SK-N-SH treated with all-trans-retinoic acid at 6 μM for 48 hours (cell line): ENCODE results near the gene UCP2.

ENCODE experiments used
- ATAC-seq: fragments of 200-7000 bp; cut with Tn5 transposase; 3 replicates; pipeline ENCODE4 v1.9.1; 2020; ENCODE audit warnings: mild to moderate bottlenecking, moderate library complexity
- BACH2 ChIP-seq: fragments of 250-450 bp; sonication (Bioruptor Pico); IDR thresholded peaks from 2 replicates; pipeline ENCODE4 v1.9.0; 2021; ENCODE audit warnings: mild to moderate bottlenecking, borderline replicate concordance
- CSRNP3 ChIP-seq: fragments of 250-450 bp; sonication (Bioruptor Pico); IDR thresholded peaks from 2 replicates; pipeline ENCODE4 v1.5.1; 2021; ENCODE audit warnings: mild to moderate bottlenecking, moderate library complexity
- ESRRG ChIP-seq: fragments of 250-450 bp; sonication (Bioruptor Pico); IDR thresholded peaks from 2 replicates; pipeline ENCODE4 v1.6.1; 2021; ENCODE audit warnings: mild to moderate bottlenecking
- GLIS3 ChIP-seq: fragments of 250-450 bp; sonication (Bioruptor Pico); IDR thresholded peaks from 2 replicates; pipeline ENCODE4 v1.5.0; 2020; ENCODE audit warnings: mild to moderate bottlenecking, moderate library complexity
- ISL1 ChIP-seq: fragments of 250-450 bp; sonication (Bioruptor Pico); IDR thresholded peaks from 2 replicates; pipeline ENCODE4 v2.1.2; 2022; ENCODE audit warnings: mild to moderate bottlenecking, moderate library complexity
- OSR1 ChIP-seq: fragments of 250-450 bp; sonication (Bioruptor Pico); IDR thresholded peaks from 2 replicates; pipeline ENCODE4 v1.8.0; 2022; ENCODE audit warnings: moderate library complexity, mild to moderate bottlenecking, inconsistent platforms
- PATZ1 ChIP-seq: fragments of 250-450 bp; sonication (Bioruptor Pico); IDR thresholded peaks from 2 replicates; pipeline ENCODE4 v1.8.0; 2020; ENCODE audit warnings: mild to moderate bottlenecking, moderate library complexity, borderline replicate concordance
- POU6F1 ChIP-seq: fragments of 250-450 bp; sonication (Bioruptor Pico); IDR thresholded peaks from 2 replicates; pipeline ENCODE4 v1.8.0; 2021; ENCODE audit warnings: low read depth, mild to moderate bottlenecking, moderate library complexity, borderline replicate concordance
- RARB ChIP-seq: fragments of 250-450 bp; sonication (Bioruptor Pico); IDR thresholded peaks from 2 replicates; pipeline ENCODE4 v1.8.0; 2021; ENCODE audit warnings: mild to moderate bottlenecking, moderate library complexity
- SNAI2 ChIP-seq: fragments of 250-450 bp; sonication (Bioruptor Pico); IDR thresholded peaks from 2 replicates; pipeline ENCODE4 v1.5.0; 2020; ENCODE audit warnings: mild to moderate bottlenecking, moderate library complexity
- TOX ChIP-seq: fragments of 250-450 bp; sonication (Bioruptor Pico); IDR thresholded peaks from 2 replicates; pipeline ENCODE4 v1.8.0; 2021; ENCODE audit warnings: mild to moderate bottlenecking, moderate library complexity, borderline replicate concordance
- TSHZ2 ChIP-seq: fragments of 250-450 bp; sonication (Bioruptor Pico); IDR thresholded peaks from 2 replicates; pipeline ENCODE4 v1.5.0; 2020; ENCODE audit warnings: mild to moderate bottlenecking, moderate library complexity
- ZC3H10 ChIP-seq: fragments of 250-450 bp; sonication (Bioruptor Pico); IDR thresholded peaks from 2 replicates; pipeline ENCODE4 v1.5.1; 2021; ENCODE audit warnings: mild to moderate bottlenecking, moderate library complexity
- ZFP3 ChIP-seq: fragments of 250-450 bp; sonication (Bioruptor Pico); IDR thresholded peaks from 2 replicates; pipeline ENCODE4 v1.5.0; 2020; ENCODE audit warnings: mild to moderate bottlenecking, moderate library complexity
- ZFP30 ChIP-seq: fragments of 450-650 bp; formaldehyde crosslinking; IDR thresholded peaks from 2 replicates; pipeline ENCODE4 v1.5.0; 2022; ENCODE audit warnings: mild to moderate bottlenecking, moderate library complexity
- ZNF565 ChIP-seq: fragments of 450-650 bp; formaldehyde crosslinking; conservative IDR thresholded peaks from 2 replicates; pipeline ENCODE4 v1.5.0; 2020; ENCODE audit warnings: low read depth, mild to moderate bottlenecking, moderate library complexity
- ZNF70 ChIP-seq: fragments of 450-650 bp; formaldehyde crosslinking; IDR thresholded peaks from 2 replicates; pipeline ENCODE4 v1.5.0; 2020; ENCODE audit warnings: mild to moderate bottlenecking, moderate library complexity
- ZNF8 ChIP-seq: fragments of 450-650 bp; formaldehyde crosslinking; IDR thresholded peaks from 2 replicates; pipeline ENCODE4 v1.5.0; 2020; ENCODE audit warnings: mild to moderate bottlenecking, moderate library complexity
- TF ChIP-seq, protein P1 (sequence below): fragments of 250-450 bp; sonication (Bioruptor Pico); IDR thresholded peaks from 2 replicates; pipeline ENCODE4 v1.5.1; 2020; ENCODE audit warnings: low read depth, mild to moderate bottlenecking, moderate library complexity

The UCP2 gene

GRCh38 chr11:74024261-74025029, 41.8 kb upstream of the UCP2 start (continued):
- no peak for TF ChIP-seq TSHZ2 (CRISPR knock-in tag)

DNA sequence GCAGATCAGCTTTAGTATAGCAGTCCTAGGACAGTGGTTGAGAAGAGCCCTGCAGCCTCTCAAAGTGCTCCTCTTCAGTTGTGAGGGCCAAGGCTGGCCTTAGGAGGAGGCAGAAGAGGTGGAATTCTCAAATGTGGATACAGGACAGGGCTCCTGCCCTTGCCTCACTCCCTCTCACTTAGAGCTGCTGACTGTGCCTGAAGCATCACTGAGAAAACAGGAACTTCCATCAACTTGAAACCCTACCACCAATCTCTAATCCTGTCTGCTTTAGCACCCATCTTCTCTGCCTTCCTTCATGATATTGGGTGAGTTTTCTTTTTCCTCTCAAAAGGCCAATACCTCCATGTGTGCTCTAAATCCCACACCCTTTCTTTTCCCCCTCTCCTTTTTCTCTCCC, 40.6 kb upstream of the UCP2 start:
- ATAC-seq: no peak
- TF ChIP-seq TOX (CRISPR knock-in tag) (no peak), ISL1 (CRISPR knock-in tag) (no peak), GLIS3 (no peak), SNAI2 (CRISPR knock-in tag) (no peak), PATZ1 (CRISPR knock-in tag) (no peak), CSRNP3 (CRISPR knock-in tag) (no peak), ZNF8 (CRISPR knock-in tag) (no peak), ZFP30 (CRISPR knock-in tag) (no peak), ZC3H10 (no peak), ESRRG (no peak), TSHZ2 (CRISPR knock-in tag) (no peak), OSR1 (CRISPR knock-in tag) (no peak), BACH2 (CRISPR knock-in tag) (no peak)
- TF ChIP-seq, protein P1, sequence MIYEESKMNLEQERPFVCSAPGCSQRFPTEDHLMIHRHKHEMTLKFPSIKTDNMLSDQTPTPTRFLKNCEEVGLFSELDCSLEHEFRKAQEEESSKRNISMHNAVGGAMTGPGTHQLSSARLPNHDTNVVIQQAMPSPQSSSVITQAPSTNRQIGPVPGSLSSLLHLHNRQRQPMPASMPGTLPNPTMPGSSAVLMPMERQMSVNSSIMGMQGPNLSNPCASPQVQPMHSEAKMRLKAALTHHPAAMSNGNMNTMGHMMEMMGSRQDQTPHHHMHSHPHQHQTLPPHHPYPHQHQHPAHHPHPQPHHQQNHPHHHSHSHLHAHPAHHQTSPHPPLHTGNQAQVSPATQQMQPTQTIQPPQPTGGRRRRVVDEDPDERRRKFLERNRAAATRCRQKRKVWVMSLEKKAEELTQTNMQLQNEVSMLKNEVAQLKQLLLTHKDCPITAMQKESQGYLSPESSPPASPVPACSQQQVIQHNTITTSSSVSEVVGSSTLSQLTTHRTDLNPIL (CRISPR knock-in tag): no peak

GRCh38 chr11:74022546-74022945, 39.9 kb upstream of the UCP2 start:
- no peak for ATAC-seq
- TF ChIP-seq TOX (CRISPR knock-in tag) (no peak), SNAI2 (CRISPR knock-in tag) (no peak), ISL1 (CRISPR knock-in tag) (no peak), PATZ1 (CRISPR knock-in tag) (no peak), OSR1 (CRISPR knock-in tag) (no peak), ZNF565 (no peak), ZFP3 (no peak), BACH2 (CRISPR knock-in tag) (no peak), GLIS3 (no peak), POU6F1 (CRISPR knock-in tag) (no peak), ZNF8 (CRISPR knock-in tag) (no peak), ESRRG (no peak), TSHZ2 (CRISPR knock-in tag) (no peak), RARB (no peak), ZNF70 (no peak)
